NT2/D1 (cell line): Measurements from ENCODE around the gene LMBR1L.

Experiments
- YY1 ChIP-seq: IDR thresholded peaks from 2 replicates; pipeline ENCODE4 v1.6.1; 2011; ENCODE audit not compliant: insufficient read length, insufficient read depth
- ZNF274 ChIP-seq: IDR thresholded peaks from 2 replicates; pipeline ENCODE4 v1.6.1; 2011; ENCODE audit warnings: mild to moderate bottlenecking, low read depth, low read length

DNA sequence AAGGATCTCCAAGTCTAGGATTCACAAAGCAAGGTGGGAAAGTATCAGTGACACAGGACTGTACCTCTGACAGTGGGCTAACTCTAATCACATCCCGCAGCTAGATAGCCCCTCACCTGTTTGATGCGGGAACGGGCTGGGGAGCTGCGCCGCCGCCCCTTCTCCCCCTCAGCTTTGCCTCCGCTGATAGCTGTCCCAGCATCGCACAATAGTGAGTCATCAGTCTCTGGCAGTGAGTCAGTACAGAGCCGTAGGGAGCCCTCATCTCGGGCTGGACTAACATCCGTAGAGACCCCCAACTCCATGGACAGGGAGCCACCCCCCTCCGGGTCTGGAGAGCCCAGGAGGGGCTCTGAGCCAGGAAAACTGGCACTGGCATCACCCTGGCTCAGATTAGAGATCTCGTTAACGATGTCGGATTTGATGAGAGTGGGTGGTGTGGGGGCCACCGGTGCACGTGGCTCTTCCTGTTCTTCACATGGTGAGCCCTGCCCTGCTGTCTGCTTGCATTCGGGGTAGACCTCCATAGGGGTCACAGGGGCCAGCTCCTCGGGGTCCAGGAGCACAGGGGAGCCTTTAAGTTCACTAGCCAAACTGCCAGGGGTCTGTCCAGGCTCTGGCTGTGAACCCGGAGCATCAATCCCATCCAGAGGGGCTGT is 61.0 kb downstream of the LMBR1L start:
- no peak for TF ChIP-seq YY1
- no peak for TF ChIP-seq ZNF274
